Measurements from ENCODE around the gene SLC1A2.

GRCh38 chr11:35387111-35387982, 32.0 kb downstream of the SLC1A2 start:
- TF ChIP-seq CTCF (IDR thresholded peaks at IDR 0.05): no peak
- TF ChIP-seq POLR2A (IDR thresholded peaks at IDR 0.05): no peak
